Chondrocyte (in vitro differentiated cells): ENCODE results near the gene RPH3AL. TPM values are rescaled to one million over a fixed set of nuclear protein-coding genes. Genes with fewer than 3 reads are reported as not detected.
A peak's percentile ranks its signal among the peaks of the same experiment; 100 is the strongest.

Source experiments
- DNase-seq: peaks from one replicate; pipeline ENCODE4 v3.0.0; 2021; ENCODE audit warnings: mixed read lengths, low spot score
- H3K27ac Mint-ChIP-seq: one replicate; pipeline ENCODE4 v1.8.0; 2021; ENCODE audit warnings: mild to moderate bottlenecking, moderate library complexity, mixed read lengths; ENCODE audit not compliant: unreplicated experiment
- H3K27me3 Mint-ChIP-seq: 2 replicates; pipeline ENCODE4 v1.8.0; 2021; ENCODE audit warnings: low read depth, mixed read lengths
- H3K36me3 Mint-ChIP-seq: 2 replicates; pipeline ENCODE4 v1.8.0; 2021; ENCODE audit warnings: low read depth, mixed read lengths
- H3K4me1 Mint-ChIP-seq: 2 replicates; pipeline ENCODE4 v1.8.0; 2021; ENCODE audit warnings: low read depth, mild to moderate bottlenecking, mixed read lengths
- H3K4me3 Mint-ChIP-seq: one replicate; pipeline ENCODE4 v1.8.0; 2021; ENCODE audit warnings: mild to moderate bottlenecking, moderate library complexity, mixed read lengths; ENCODE audit not compliant: unreplicated experiment
- H3K9me3 Mint-ChIP-seq: 2 replicates; pipeline ENCODE4 v1.8.0; 2021; ENCODE audit warnings: low read depth, mixed read lengths
- total RNA-seq: library from RNA; stranded (reverse); gene quantifications from 3 replicates; pipeline ENCODE4 v1.2.1, GENCODE V29; 2021
- TF ChIP-seq, protein P1 (sequence below): fragments of 200-600 bp; sonication (generic); IDR thresholded peaks from 2 replicates; pipeline ENCODE4 v1.5.0; 2021; ENCODE audit warnings: antibody characterized with exemption, mild to moderate bottlenecking, moderate library complexity

Gene RPH3AL
- total RNA-seq, 1 donor from 2014 or later, result 4.1 TPM

GRCh38 chr17:310111-311010, 42.2 kb downstream of the RPH3AL start:
- Mint-ChIP-seq H3K27ac (no peak overlapping the region), H3K4me3 (no peak overlapping the region), H3K9me3 (peaks cover 2% of the 10 kb centered on the region), H3K4me1 (no peaks in the 10 kb centered on the region), H3K27me3 (peaks cover 9% of the 10 kb centered on the region), H3K36me3 (no peaks in the 10 kb centered on the region)
- TF ChIP-seq, protein P1, sequence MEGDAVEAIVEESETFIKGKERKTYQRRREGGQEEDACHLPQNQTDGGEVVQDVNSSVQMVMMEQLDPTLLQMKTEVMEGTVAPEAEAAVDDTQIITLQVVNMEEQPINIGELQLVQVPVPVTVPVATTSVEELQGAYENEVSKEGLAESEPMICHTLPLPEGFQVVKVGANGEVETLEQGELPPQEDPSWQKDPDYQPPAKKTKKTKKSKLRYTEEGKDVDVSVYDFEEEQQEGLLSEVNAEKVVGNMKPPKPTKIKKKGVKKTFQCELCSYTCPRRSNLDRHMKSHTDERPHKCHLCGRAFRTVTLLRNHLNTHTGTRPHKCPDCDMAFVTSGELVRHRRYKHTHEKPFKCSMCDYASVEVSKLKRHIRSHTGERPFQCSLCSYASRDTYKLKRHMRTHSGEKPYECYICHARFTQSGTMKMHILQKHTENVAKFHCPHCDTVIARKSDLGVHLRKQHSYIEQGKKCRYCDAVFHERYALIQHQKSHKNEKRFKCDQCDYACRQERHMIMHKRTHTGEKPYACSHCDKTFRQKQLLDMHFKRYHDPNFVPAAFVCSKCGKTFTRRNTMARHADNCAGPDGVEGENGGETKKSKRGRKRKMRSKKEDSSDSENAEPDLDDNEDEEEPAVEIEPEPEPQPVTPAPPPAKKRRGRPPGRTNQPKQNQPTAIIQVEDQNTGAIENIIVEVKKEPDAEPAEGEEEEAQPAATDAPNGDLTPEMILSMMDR, result no peak
- DNase-seq, result peak; percentile 76

DNA sequence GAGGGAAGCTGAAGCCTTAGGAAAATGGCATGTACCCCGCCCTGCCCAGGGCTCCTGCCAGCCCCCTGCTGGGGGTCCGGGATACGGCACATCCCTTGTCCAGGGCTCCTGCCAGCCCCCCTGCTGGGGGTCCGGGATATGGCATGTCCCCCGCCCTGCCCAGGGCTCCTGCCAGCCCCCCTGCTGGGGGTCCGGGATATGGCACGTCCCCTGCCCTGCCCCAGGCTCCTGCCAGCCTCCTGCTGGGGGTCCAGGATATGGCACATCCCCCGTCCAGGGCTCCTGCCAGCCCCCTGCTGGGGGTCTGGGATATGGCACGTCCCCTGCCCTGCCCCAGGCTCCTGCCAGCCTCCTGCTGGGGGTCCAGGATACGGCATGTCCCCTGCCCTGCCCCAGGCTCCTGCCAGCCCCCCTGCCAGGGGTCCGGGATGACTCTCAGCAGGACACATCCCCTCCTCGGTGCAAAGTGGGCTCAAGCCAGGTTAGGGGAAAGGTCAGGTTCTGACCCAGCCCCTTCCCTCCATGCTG, 43.2 kb downstream of the RPH3AL start:
- H3K27ac Mint-ChIP-seq, result no peak overlapping the region
- H3K36me3 Mint-ChIP-seq, result no peaks in the 10 kb centered on the region

DNA sequence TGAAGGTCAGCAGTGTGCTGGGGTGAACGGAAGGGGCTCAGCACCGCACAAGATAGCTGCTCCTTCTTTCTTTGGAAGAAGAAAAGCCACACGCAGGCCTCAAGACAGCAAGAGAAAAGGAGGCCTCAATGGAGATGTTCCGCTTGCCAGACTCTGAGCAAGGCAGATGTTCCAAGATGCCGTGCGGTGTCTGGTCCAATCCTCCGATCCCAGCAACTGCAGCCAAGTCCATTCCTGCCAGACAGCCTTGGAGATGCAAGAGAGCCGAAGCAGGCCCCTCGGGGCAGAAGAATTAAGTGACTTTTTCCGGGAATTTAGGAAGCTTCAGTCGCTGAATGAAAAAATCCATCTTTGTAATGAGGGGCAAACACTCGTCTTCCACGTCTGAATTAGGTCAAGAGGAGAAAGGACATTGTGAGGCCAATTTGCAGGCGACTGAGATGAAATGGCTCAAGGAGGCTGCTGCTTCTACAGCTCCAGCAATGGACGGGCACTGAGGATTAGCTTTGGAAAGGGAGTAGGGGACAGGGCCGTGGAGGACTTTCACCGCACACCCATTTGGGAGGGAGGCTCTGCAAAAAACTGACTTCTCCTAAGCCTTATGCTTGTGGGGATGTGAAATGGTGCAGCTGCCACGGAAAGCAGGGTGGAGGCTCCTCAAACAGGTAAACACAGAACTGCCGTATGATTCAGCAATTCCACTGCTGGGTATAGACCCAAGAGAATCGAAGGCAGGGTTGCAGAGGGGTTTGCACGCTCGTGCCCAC, 44.7 kb downstream of the RPH3AL start:
- no peaks in the 10 kb centered on the region for H3K9me3 Mint-ChIP-seq
- H3K4me1 Mint-ChIP-seq, result no peaks in the 10 kb centered on the region
- no peak overlapping the region for H3K27ac Mint-ChIP-seq
- H3K27me3 Mint-ChIP-seq, result peaks cover 12% of the 10 kb centered on the region
- peak; percentile 49 for DNase-seq
- no peak overlapping the region for H3K4me3 Mint-ChIP-seq
- H3K36me3 Mint-ChIP-seq, result no peaks in the 10 kb centered on the region
- TF ChIP-seq, protein P1, result no peak

More for the DNA sequence above, 43.2 kb downstream of the RPH3AL start:
- Mint-ChIP-seq H3K9me3 (no peaks in the 10 kb centered on the region), H3K27me3 (peaks cover 10% of the 10 kb centered on the region), H3K4me3 (no peak overlapping the region), H3K4me1 (no peaks in the 10 kb centered on the region)
- TF ChIP-seq, protein P1, result peak; percentile 78
- peak; percentile 59 for DNase-seq

- H3K36me3 Mint-ChIP-seq, result no peaks in the 10 kb centered on the region
- H3K27me3 Mint-ChIP-seq, result peaks cover 12% of the 10 kb centered on the region
- no peak overlapping the region for H3K4me3 Mint-ChIP-seq
- H3K9me3 Mint-ChIP-seq, result no peaks in the 10 kb centered on the region
- no peak overlapping the region for H3K27ac Mint-ChIP-seq
- TF ChIP-seq, protein P1, result no peak
- H3K4me1 Mint-ChIP-seq, result no peaks in the 10 kb centered on the region
- DNase-seq, result peak; percentile 74
Measured at GRCh38 chr17:307295-307691, 45.3 kb downstream of the RPH3AL start.
